PC-9 (cell line): ENCODE measurements around the gene PLCL2. TPM values are rescaled to one million over a fixed set of nuclear protein-coding genes. Genes with fewer than 3 reads are reported as not detected.

Experiments used
- BruUV-seq: library from RNA; stranded (reverse); fragments of 400-500 nt; replicated peaks from 2 replicates; lab custom pipeline; 2021; lab: Mats Ljungman, UMichigan
- CTCF ChIA-PET: fragments of 300-600 bp; sonication (Branson Sonifier 250); formaldehyde crosslinking; loops from one replicate; lab custom pipeline; 2022; ENCODE audit warnings: antibody characterized with exemption; lab: Charles Lee
- POLR2A ChIA-PET: fragments of 300-600 bp; sonication (Branson Sonifier 250); formaldehyde crosslinking; loops from one replicate; lab custom pipeline; 2022; ENCODE audit warnings: antibody characterized with exemption; ENCODE audit not compliant: unreplicated experiment; lab: Charles Lee
- DNase-seq, 2 experiments: peaks; one replicate each; pipeline versions ENCODE4 v3.0.0 to v3.0.0-alpha.2; 2015 to 2022; ENCODE audit warnings: mixed read lengths in 1 of 2
- H2AFZ ChIP-seq: fragments of 200-600 bp; sonication (generic); 2 replicates; pipeline ENCODE4 v1.8.1; 2017; ENCODE audit warnings: antibody characterized with exemption
- H3F3A ChIP-seq: fragments of 200-600 bp; sonication (generic); 2 replicates; pipeline ENCODE4 v1.8.1; 2017; ENCODE audit warnings: antibody characterized with exemption, mild to moderate bottlenecking, low read depth; ENCODE audit not compliant: insufficient read depth
- H3K27ac ChIP-seq: fragments of 200-600 bp; sonication (generic); 2 replicates; pipeline ENCODE4 v1.6.1; 2016; ENCODE audit warnings: mixed run types
- H3K27me3 ChIP-seq: fragments of 200-600 bp; sonication (generic); 2 replicates; pipeline ENCODE4 v1.6.1; 2016; ENCODE audit warnings: low read depth, mixed run types; ENCODE audit not compliant: insufficient read depth
- H3K36me3 ChIP-seq: fragments of 200-600 bp; sonication (generic); 2 replicates; pipeline ENCODE4 v1.6.1; 2016; ENCODE audit warnings: low read depth, mixed run types
- H3K4me1 ChIP-seq: fragments of 200-600 bp; sonication (generic); replicated peaks from 2 replicates; pipeline ENCODE4 v1.6.1; 2016; ENCODE audit warnings: mixed run types; ENCODE audit not compliant: insufficient read depth
- H3K4me2 ChIP-seq: fragments of 200-600 bp; sonication (generic); 2 replicates; pipeline ENCODE4 v1.6.1; 2017; ENCODE audit warnings: mixed run types
- H3K4me3 ChIP-seq: fragments of 200-600 bp; sonication (generic); 2 replicates; pipeline ENCODE4 v1.6.1; 2016; ENCODE audit warnings: mixed run types
- H3K79me2 ChIP-seq: fragments of 200-600 bp; sonication (generic); 2 replicates; pipeline ENCODE4 v1.6.1; 2017; ENCODE audit warnings: low read depth, mixed run types
- H3K9me2 ChIP-seq: fragments of 200-600 bp; sonication (generic); 2 replicates; pipeline ENCODE4 v1.8.1; 2017; ENCODE audit warnings: mild to moderate bottlenecking; ENCODE audit not compliant: insufficient read depth
- H3K9me3 ChIP-seq: fragments of 200-600 bp; sonication (generic); 2 replicates; pipeline ENCODE4 v1.8.1; 2016; ENCODE audit warnings: low read depth; ENCODE audit not compliant: insufficient read depth
- H4K20me1 ChIP-seq: fragments of 200-600 bp; sonication (generic); 2 replicates; pipeline ENCODE4 v1.8.1; 2017; ENCODE audit not compliant: insufficient read depth
- CTCF ChIP-seq: fragments of 200-600 bp; sonication (generic); conservative IDR thresholded peaks from 2 replicates; pipeline ENCODE4 v1.6.1; 2017; ENCODE audit warnings: mixed run types, antibody characterized with exemption, mild to moderate bottlenecking, moderate library complexity
- EZH2 ChIP-seq: fragments of 200-600 bp; sonication (generic); IDR thresholded peaks from 2 replicates; pipeline ENCODE4 v1.8.0; 2017; ENCODE audit warnings: antibody characterized with exemption, low read depth
- intact Hi-C: fragments of 100-400 bp; cut with micrococcal nuclease; formaldehyde crosslinking; loops from one replicate; pipeline ENCODE4 v1.10.0; 2022; ENCODE audit not compliant: unreplicated experiment
- total RNA-seq: library from RNA; stranded (reverse); gene quantifications from 2 replicates; pipeline ENCODE4 v1.2.3, GENCODE V29; 2021

The PLCL2 gene
- total RNA-seq, 1 experiment from 2014 or later = 4.6 TPM

GRCh38 chr3:16900779-16901440 lies 16.2 kb downstream of the PLCL2 start:
- Histone ChIP-seq H3K27me3 (no peaks in the 10 kb centered on the region), H3K4me3 (no peak overlapping the region), H3K4me2 (no peak overlapping the region), H3K4me1 (peaks cover 4% of the 10 kb centered on the region; the same call in 1 of the 2 replicates), H3F3A (no peaks in the 10 kb centered on the region), H3K27ac (no peak overlapping the region), H2AFZ (no peak overlapping the region), H3K9me3 (no peaks in the 10 kb centered on the region), H3K79me2 (0 out of 2 replicates have a peak, but pooled peaks cover 3% of the 10 kb centered on the region), H3K36me3 (no peaks in the 10 kb centered on the region), H4K20me1 (no peaks in the 10 kb centered on the region), H3K9me2 (no peaks in the 10 kb centered on the region)
- intact Hi-C loops = no loop called here
- no peak for DNase-seq
- BruUV-seq = no TSS peak
- ChIA-PET POLR2A (no interaction called here), CTCF (no interaction called here)
- TF ChIP-seq EZH2 (no peak), CTCF (no peak)

GRCh38 chr3:16904423-16905417 lies 20.0 kb downstream of the PLCL2 start:
- TF ChIP-seq EZH2 = no peak
- no peak for TF ChIP-seq CTCF
- H4K20me1 ChIP-seq = no peaks in the 10 kb centered on the region
- no peaks in the 10 kb centered on the region for H3K9me2 ChIP-seq
- no peak overlapping the region for H2AFZ ChIP-seq
- no peaks in the 10 kb centered on the region for H3K79me2 ChIP-seq
- H3K9me3 ChIP-seq = no peaks in the 10 kb centered on the region
- peaks cover 24% of the 10 kb centered on the region for H3K4me1 ChIP-seq
- no peak overlapping the region for H3K27ac ChIP-seq
- DNase-seq = no peak
- no peak overlapping the region for H3K4me2 ChIP-seq
- H3K36me3 ChIP-seq = no peaks in the 10 kb centered on the region
- POLR2A ChIA-PET = interaction anchor here (0.7 kb wide), 1 partner anchor 137 kb away, joined by 7 read pairs; no protein-coding TSS in a partner anchor
- no peaks in the 10 kb centered on the region for H3F3A ChIP-seq
- intact Hi-C loops = no loop called here
- no peak overlapping the region for H3K4me3 ChIP-seq
- no peaks in the 10 kb centered on the region for H3K27me3 ChIP-seq
- CTCF ChIA-PET = no interaction called here
- no TSS peak for BruUV-seq

- no peak overlapping the region for H3K27ac ChIP-seq
- H3K79me2 ChIP-seq = no peaks in the 10 kb centered on the region
- DNase-seq = no peak
- H3K9me2 ChIP-seq = no peaks in the 10 kb centered on the region
- no peak for TF ChIP-seq EZH2
- TF ChIP-seq CTCF = no peak
- H4K20me1 ChIP-seq = no peaks in the 10 kb centered on the region
- POLR2A ChIA-PET = interaction anchor here (0.7 kb wide), 1 partner anchor 136 kb away, joined by 7 read pairs; no protein-coding TSS in a partner anchor
- intact Hi-C loops = no loop called here
- H2AFZ ChIP-seq = no peak overlapping the region
- CTCF ChIA-PET = no interaction called here
- no peaks in the 10 kb centered on the region for H3K27me3 ChIP-seq
- H3K4me1 ChIP-seq = peaks cover 24% of the 10 kb centered on the region
- H3F3A ChIP-seq = no peaks in the 10 kb centered on the region
- H3K4me3 ChIP-seq = no peak overlapping the region
- no peaks in the 10 kb centered on the region for H3K36me3 ChIP-seq
- BruUV-seq = no TSS peak
- H3K4me2 ChIP-seq = no peak overlapping the region
- H3K9me3 ChIP-seq = no peaks in the 10 kb centered on the region
These were observed 20.9 kb downstream of the PLCL2 start for GRCh38 chr3:16905704-16906103.
